Measurements from ENCODE around the gene KLF13.

KLF13 gene

GRCh38 chr15:31300208-31300661 is 26.4 kb upstream of the KLF13 start:
- DNase-seq (ENCODE audit: low spot score), result no peak

- DNase-seq (ENCODE audit: low spot score), result no peak
Observed at GRCh38 chr15:31300981-31301672, 25.5 kb upstream of the KLF13 start.

- DNase-seq (ENCODE audit: low spot score), result no peak
Observed at GRCh38 chr15:31301673-31301990, 25.0 kb upstream of the KLF13 start.

- DNase-seq (ENCODE audit: low spot score), result no peak
Observed at GRCh38 chr15:31302029-31302657, 24.5 kb upstream of the KLF13 start.

GRCh38 chr15:31302778-31303725 is 23.6 kb upstream of the KLF13 start:
- no peak for DNase-seq (ENCODE audit: low spot score)

- no peak for DNase-seq (ENCODE audit: low spot score)
Observed at GRCh38 chr15:31303726-31304648, 22.6 kb upstream of the KLF13 start.

GRCh38 chr15:31304751-31305365 is 21.8 kb upstream of the KLF13 start:
- no peak for DNase-seq (ENCODE audit: low spot score)

GRCh38 chr15:31305375-31305774 is 21.3 kb upstream of the KLF13 start:
- no peak for DNase-seq (ENCODE audit: low spot score)

- DNase-seq (ENCODE audit: low spot score), result no peak
Observed at GRCh38 chr15:31305796-31306425, 20.7 kb upstream of the KLF13 start.

GRCh38 chr15:31306426-31307269 is 20.0 kb upstream of the KLF13 start:
- DNase-seq (ENCODE audit: low spot score), result peak; percentile 83

GRCh38 chr15:31307270-31308184 is 19.1 kb upstream of the KLF13 start:
- no peak for DNase-seq (ENCODE audit: low spot score)

GRCh38 chr15:31308185-31308639 is 18.4 kb upstream of the KLF13 start:
- DNase-seq (ENCODE audit: low spot score), result no peak

- DNase-seq (ENCODE audit: low spot score), result no peak
Observed at GRCh38 chr15:31309893-31310606, 16.6 kb upstream of the KLF13 start.

GRCh38 chr15:31311735-31312619 is 14.7 kb upstream of the KLF13 start:
- DNase-seq (ENCODE audit: low spot score), result no peak

GRCh38 chr15:31313223-31313622 is 13.4 kb upstream of the KLF13 start:
- no peak for DNase-seq (ENCODE audit: low spot score)

- DNase-seq (ENCODE audit: low spot score), result no peak
Observed at GRCh38 chr15:31314380-31314779, 12.3 kb upstream of the KLF13 start.

Measured in SW480 (cell line).